IPS-20b (cell line): ENCODE results near the gene STARD8.
"Not testable (repeated sequence)": the region's sequence is repeated elsewhere in the genome, so short reads cannot be mapped to it uniquely, and the experiment has no call there.

Experiments
- H3K27ac ChIP-seq: one replicate; pipeline ENCODE4 v1.5.1; 2013; ENCODE audit warnings: low read length
- H3K27me3 ChIP-seq: 2 replicates; pipeline ENCODE4 v1.6.1; 2013; ENCODE audit warnings: mild to moderate bottlenecking, low read length, inconsistent platforms; ENCODE audit not compliant: insufficient read depth
- H3K36me3 ChIP-seq: 2 replicates; pipeline ENCODE4 v1.6.1; 2013; ENCODE audit warnings: low read depth, mild to moderate bottlenecking, inconsistent platforms, low read length, moderate library complexity; ENCODE audit not compliant: insufficient read depth
- H3K4me1 ChIP-seq: 2 replicates; pipeline ENCODE4 v1.6.1; 2013; ENCODE audit warnings: mild to moderate bottlenecking, control low read depth, inconsistent platforms, low read length, moderate library complexity; ENCODE audit not compliant: insufficient read depth
- H3K4me3 ChIP-seq: 2 replicates; pipeline ENCODE4 v1.5.1; 2013; ENCODE audit warnings: mild to moderate bottlenecking, low read length, inconsistent platforms
- H3K9ac ChIP-seq: 2 replicates; pipeline ENCODE4 v1.6.1; 2013; ENCODE audit warnings: low read depth, mild to moderate bottlenecking, inconsistent platforms, low read length, moderate library complexity
- H3K9me3 ChIP-seq: 2 replicates; pipeline ENCODE4 v1.6.1; 2013; ENCODE audit warnings: mild to moderate bottlenecking, low read depth, low read length, inconsistent platforms; ENCODE audit not compliant: insufficient read depth

The STARD8 gene

DNA sequence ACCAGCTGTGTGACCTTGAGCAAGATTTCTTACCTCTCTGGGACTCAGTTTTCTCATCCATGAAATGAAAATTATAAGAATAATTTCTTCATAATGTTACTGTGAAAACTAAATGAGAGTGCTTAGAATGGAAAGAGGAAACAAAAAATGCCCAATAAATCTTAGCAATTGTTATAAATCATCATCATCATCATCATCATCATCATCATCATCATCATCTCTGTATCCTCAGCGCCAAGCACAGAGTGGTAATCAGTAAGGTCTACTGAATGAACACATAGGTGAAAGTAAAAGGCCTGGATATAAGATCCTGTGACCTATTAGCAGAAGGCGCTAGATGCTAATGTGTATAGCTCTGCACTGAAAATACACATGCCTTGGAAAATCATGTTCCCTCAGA is 6.8 kb upstream of the STARD8 start:
- no peaks in the 10 kb centered on the region for H3K9me3 ChIP-seq
- no peak overlapping the region for H3K4me3 ChIP-seq
- no peak overlapping the region for H3K9ac ChIP-seq
- no peaks in the 10 kb centered on the region for H3K36me3 ChIP-seq
- no peaks in the 10 kb centered on the region for H3K27me3 ChIP-seq
- no peaks in the 10 kb centered on the region for H3K4me1 ChIP-seq
- no peak overlapping the region for H3K27ac ChIP-seq

GRCh38 chrX:68644861-68645260 is 2.6 kb upstream of the STARD8 start:
- H3K27me3 ChIP-seq = peaks cover 8% of the 10 kb centered on the region
- H3K4me3 ChIP-seq = no peak overlapping the region
- no peak overlapping the region for H3K27ac ChIP-seq
- no peaks in the 10 kb centered on the region for H3K36me3 ChIP-seq
- H3K9me3 ChIP-seq = no peaks in the 10 kb centered on the region
- H3K4me1 ChIP-seq = peaks cover 9% of the 10 kb centered on the region; the same call in 1 of the 2 replicates
- no peak overlapping the region for H3K9ac ChIP-seq

GRCh38 chrX:68646421-68646820 is 1.0 kb upstream of the STARD8 start:
- Histone ChIP-seq H3K9me3 (no peaks in the 10 kb centered on the region), H3K4me1 (peaks cover 9% of the 10 kb centered on the region; the same call in 1 of the 2 replicates), H3K4me3 (no peak overlapping the region), H3K27me3 (peaks cover 8% of the 10 kb centered on the region), H3K27ac (no peak overlapping the region), H3K9ac (no peak overlapping the region), H3K36me3 (no peaks in the 10 kb centered on the region)

DNA sequence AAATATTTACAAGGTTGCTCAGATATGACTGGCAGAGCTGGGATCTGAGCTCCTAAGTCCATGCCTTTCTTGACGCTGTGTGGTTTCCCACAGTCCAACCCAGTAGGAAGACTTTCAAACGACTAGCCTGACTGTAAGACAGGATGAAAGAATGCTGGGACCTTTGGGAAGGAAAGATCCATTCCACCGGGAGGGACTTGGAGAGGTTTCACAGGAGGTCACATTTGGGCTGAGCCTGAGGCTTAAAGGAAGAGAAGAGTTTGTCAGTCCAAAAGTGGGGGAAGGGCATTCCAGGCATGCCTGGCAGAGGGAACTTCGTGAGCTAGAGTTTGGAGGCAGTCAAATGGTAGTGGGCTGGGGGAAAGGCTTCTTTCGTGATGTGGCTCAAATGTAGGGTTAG is 1.5 kb downstream of the STARD8 start:
- H3K4me1 ChIP-seq = peaks cover 9% of the 10 kb centered on the region; the same call in 1 of the 2 replicates
- no peak overlapping the region for H3K4me3 ChIP-seq
- no peaks in the 10 kb centered on the region for H3K9me3 ChIP-seq
- peaks cover 8% of the 10 kb centered on the region for H3K27me3 ChIP-seq
- H3K27ac ChIP-seq = no peak overlapping the region
- H3K9ac ChIP-seq = no peak overlapping the region
- H3K36me3 ChIP-seq = no peaks in the 10 kb centered on the region

- no peak overlapping the region for H3K27ac ChIP-seq
- H3K9ac ChIP-seq = no peak overlapping the region
- peaks cover 8% of the 10 kb centered on the region for H3K27me3 ChIP-seq
- no peaks in the 10 kb centered on the region for H3K36me3 ChIP-seq
- peaks cover 9% of the 10 kb centered on the region; the same call in 1 of the 2 replicates for H3K4me1 ChIP-seq
- no peaks in the 10 kb centered on the region for H3K9me3 ChIP-seq
- no peak overlapping the region for H3K4me3 ChIP-seq
These were observed 3.0 kb downstream of the STARD8 start for GRCh38 chrX:68650491-68650890.

DNA sequence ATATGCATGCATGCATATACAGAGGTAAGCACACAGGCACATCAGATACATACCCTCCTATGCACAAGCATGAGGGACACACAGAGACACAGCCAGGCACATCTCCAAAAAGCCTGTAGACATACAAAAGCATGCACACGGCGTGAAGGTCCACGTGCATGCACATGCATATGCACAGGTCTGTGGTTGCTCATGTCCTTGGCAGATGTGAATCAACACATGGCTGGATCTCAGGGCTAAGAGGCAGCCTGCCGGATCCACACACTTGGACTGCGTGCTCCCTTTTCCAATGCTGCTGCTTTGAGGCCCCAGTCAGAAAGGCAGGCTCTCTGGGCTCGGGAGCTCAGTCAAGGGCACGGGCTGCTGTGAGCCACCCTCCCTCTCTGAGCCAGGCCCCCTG is 3.6 kb downstream of the STARD8 start:
- no peak overlapping the region for H3K4me3 ChIP-seq
- peaks cover 9% of the 10 kb centered on the region; the same call in 1 of the 2 replicates for H3K4me1 ChIP-seq
- no peak overlapping the region for H3K27ac ChIP-seq
- H3K9ac ChIP-seq = no peak overlapping the region
- H3K27me3 ChIP-seq = peaks cover 8% of the 10 kb centered on the region
- no peaks in the 10 kb centered on the region for H3K9me3 ChIP-seq
- H3K36me3 ChIP-seq = no peaks in the 10 kb centered on the region

DNA sequence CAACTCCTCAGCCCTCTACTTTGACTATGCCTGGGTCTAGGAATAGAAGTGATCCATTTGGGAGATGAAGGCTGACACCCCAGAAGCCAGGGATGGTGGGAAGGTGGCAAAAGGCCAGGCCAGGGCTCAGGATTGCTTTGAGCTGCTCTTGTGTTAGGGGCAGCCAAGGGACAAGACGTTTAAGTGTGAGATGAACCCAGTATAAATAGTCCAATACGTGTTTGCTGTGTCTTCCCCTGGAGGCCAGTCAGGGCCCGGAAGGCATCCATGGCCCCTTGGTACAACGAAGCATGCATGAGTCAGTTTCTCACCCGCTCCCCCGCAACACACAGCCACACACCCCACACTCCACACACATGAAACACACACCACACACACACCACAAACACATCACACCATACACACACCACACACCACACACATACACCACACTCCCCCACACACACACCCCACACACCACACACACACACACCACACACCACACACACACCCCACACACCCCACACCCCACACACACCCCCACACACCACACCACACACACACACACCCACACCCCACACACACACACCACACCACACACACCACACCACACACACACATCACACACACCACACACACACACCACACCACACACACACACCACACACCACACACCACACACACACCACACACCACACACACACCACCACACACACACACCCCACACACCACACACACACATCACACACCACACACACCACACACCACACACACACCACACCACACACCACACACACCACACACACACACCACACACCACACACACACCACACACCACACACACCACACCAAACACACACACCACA is 5.1 kb downstream of the STARD8 start:
- Histone ChIP-seq H3K4me1 (peaks cover 9% of the 10 kb centered on the region; the same call in 1 of the 2 replicates), H3K4me3 (no peak overlapping the region), H3K27ac (no peak overlapping the region), H3K9me3 (no peaks in the 10 kb centered on the region), H3K36me3 (no peaks in the 10 kb centered on the region), H3K9ac (no peak overlapping the region), H3K27me3 (no peaks in the 10 kb centered on the region; the same call in 1 of the 2 replicates)

GRCh38 chrX:68654693-68655092 is 7.2 kb downstream of the STARD8 start:
- Histone ChIP-seq H3K4me1 (0 out of 2 replicates have a peak, but pooled peaks cover 5% of the 10 kb centered on the region), H3K27me3 (no peaks in the 10 kb centered on the region), H3K9me3 (no peaks in the 10 kb centered on the region), H3K4me3 (no peak overlapping the region), H3K36me3 (no peaks in the 10 kb centered on the region), H3K9ac (no peak overlapping the region), H3K27ac (no peak overlapping the region)

GRCh38 chrX:68656473-68656872 is 9.0 kb downstream of the STARD8 start:
- not testable (repeated sequence) for H3K27ac ChIP-seq, H3K36me3 ChIP-seq, H3K9me3 ChIP-seq, H3K9ac ChIP-seq, H3K27me3 ChIP-seq, H3K4me3 ChIP-seq, H3K4me1 ChIP-seq

DNA sequence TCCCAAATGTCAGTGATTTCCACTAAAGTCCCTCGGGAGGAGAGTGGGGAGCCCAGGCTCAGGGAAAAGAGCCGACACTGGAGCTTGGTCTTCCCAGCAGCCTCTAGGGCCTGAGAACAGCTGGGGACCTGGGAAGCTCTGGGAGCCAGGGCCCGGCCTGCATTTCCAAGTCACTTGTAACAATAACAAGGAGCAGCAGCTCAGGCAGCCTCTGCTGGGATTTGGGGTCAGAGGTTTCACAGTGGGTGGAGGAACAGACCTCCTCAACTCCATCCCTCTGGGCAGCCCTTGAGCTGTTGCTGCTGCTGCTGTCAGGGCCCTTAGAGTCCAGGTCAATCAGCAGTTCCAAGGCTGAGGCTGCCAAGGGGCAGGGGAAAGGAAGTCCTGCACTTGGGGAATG is 11.1 kb downstream of the STARD8 start:
- Histone ChIP-seq H3K4me3 (no peak overlapping the region), H3K9ac (no peak overlapping the region), H3K27me3 (no peaks in the 10 kb centered on the region), H3K27ac (no peak overlapping the region), H3K4me1 (0 out of 2 replicates have a peak, but pooled peaks cover 5% of the 10 kb centered on the region), H3K36me3 (no peaks in the 10 kb centered on the region), H3K9me3 (no peaks in the 10 kb centered on the region)

DNA sequence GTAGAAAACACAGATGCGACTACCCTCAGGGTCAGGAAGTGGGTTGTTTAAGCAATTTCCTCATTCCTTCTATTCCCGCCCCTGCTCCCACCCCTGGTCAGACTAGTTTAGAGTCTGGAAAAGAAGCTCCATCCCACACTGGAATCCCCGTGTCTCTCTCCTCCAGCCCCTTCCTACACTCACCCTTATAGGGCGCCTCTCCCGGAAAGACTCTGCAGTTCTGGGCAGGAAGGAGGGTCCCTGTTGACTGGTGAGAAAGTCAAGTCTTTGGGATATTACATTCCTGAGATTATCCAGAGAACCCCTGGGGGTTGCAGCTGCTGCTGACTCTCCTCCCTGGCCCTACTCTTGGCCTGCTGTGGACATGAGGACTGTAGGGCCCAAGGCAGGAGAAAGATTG is 11.9 kb downstream of the STARD8 start:
- Histone ChIP-seq H3K27ac (no peak overlapping the region), H3K27me3 (no peaks in the 10 kb centered on the region), H3K4me1 (0 out of 2 replicates have a peak, but pooled peaks cover 5% of the 10 kb centered on the region), H3K9me3 (no peaks in the 10 kb centered on the region), H3K36me3 (no peaks in the 10 kb centered on the region), H3K4me3 (no peak overlapping the region), H3K9ac (no peak overlapping the region)

GRCh38 chrX:68659786-68660185 is 12.3 kb downstream of the STARD8 start:
- no peaks in the 10 kb centered on the region for H3K9me3 ChIP-seq
- H3K9ac ChIP-seq = no peak overlapping the region
- H3K36me3 ChIP-seq = no peaks in the 10 kb centered on the region
- H3K4me3 ChIP-seq = no peak overlapping the region
- 0 out of 2 replicates have a peak, but pooled peaks cover 5% of the 10 kb centered on the region for H3K4me1 ChIP-seq
- H3K27ac ChIP-seq = no peak overlapping the region
- no peaks in the 10 kb centered on the region for H3K27me3 ChIP-seq
